HG03571 (cell line): Measurements from ENCODE around the gene VMA21.

Experiments
- ATAC-seq: cut with Tn5 transposase; IDR thresholded peaks from one replicate; pipeline ENCODE4 v1.9.1; 2021; ENCODE audit not compliant: unreplicated experiment

VMA21 gene

GRCh38 chrX:151396825-151397740 is at the start of gene VMA21:
Gene VMA21, plus strand, starts transcription at chrX:151397206. Its CDS starts 103 bp downstream, at chrX:151397309.
- ATAC-seq, result peak; percentile 86

GRCh38 chrX:151359341-151359740 is 37.7 kb upstream of the VMA21 start:
- ATAC-seq, result no peak

- no peak for ATAC-seq
These were observed 36.8 kb upstream of the VMA21 start for GRCh38 chrX:151359931-151360871.

GRCh38 chrX:151363316-151363715 is 33.7 kb upstream of the VMA21 start:
- no peak for ATAC-seq

- no peak for ATAC-seq
These were observed 31.4 kb upstream of the VMA21 start for GRCh38 chrX:151365579-151365978.

GRCh38 chrX:151370906-151371305 is 26.1 kb upstream of the VMA21 start:
- no peak for ATAC-seq

- no peak for ATAC-seq
These were observed 12.2 kb upstream of the VMA21 start for GRCh38 chrX:151384807-151385206.

GRCh38 chrX:151386838-151387459 is 10.1 kb upstream of the VMA21 start:
- ATAC-seq, result no peak

GRCh38 chrX:151391722-151392121 is 5.3 kb upstream of the VMA21 start:
- ATAC-seq, result no peak

- ATAC-seq, result no peak
These were observed 3.5 kb upstream of the VMA21 start for GRCh38 chrX:151393514-151393913.

- peak; percentile 17 for ATAC-seq
These were observed 773 bp upstream of the VMA21 start for GRCh38 chrX:151396042-151396824.

GRCh38 chrX:151397741-151398070 is 700 bp downstream of the VMA21 start:
- ATAC-seq, result no peak

- ATAC-seq, result no peak
These were observed 1.3 kb downstream of the VMA21 start for GRCh38 chrX:151398346-151398745.

GRCh38 chrX:151402719-151403390 is 5.8 kb downstream of the VMA21 start:
- ATAC-seq, result no peak

GRCh38 chrX:151416579-151416978 is 19.6 kb downstream of the VMA21 start:
- ATAC-seq, result no peak

- ATAC-seq, result no peak
These were observed 22.8 kb downstream of the VMA21 start for GRCh38 chrX:151419782-151420181.

- ATAC-seq, result no peak
These were observed 27.5 kb downstream of the VMA21 start for GRCh38 chrX:151424505-151424904.

GRCh38 chrX:151448509-151448908 is 51.5 kb downstream of the VMA21 start:
- no peak for ATAC-seq

- no peak for ATAC-seq
These were observed 61.8 kb downstream of the VMA21 start for GRCh38 chrX:151458824-151459223.
